MCF 10A (cell line): ENCODE results near the gene CCDC158. TPM values are rescaled to one million over a fixed set of nuclear protein-coding genes. Genes with fewer than 3 reads are reported as not detected.
A peak's percentile ranks its signal among the peaks of the same experiment; 100 is the strongest.

Experiments
- BruUV-seq: library from RNA; stranded (reverse); fragments of 400-500 nt; replicated peaks from 2 replicates; lab custom pipeline; 2021; lab: Mats Ljungman, UMichigan
- CTCF ChIA-PET: fragments of 300-600 bp; sonication (Branson Sonifier 250); formaldehyde crosslinking; extraction: SDS; loops from one replicate; lab custom pipeline; 2021; ENCODE audit warnings: antibody characterized with exemption, inconsistent platforms; lab: Yijun Ruan, JAX
- POLR2A ChIA-PET: fragments of 300-600, 350-650 bp; sonication (Branson Sonifier 250); formaldehyde crosslinking; extraction: SDS; loops from one replicate; lab custom pipeline; 2020; ENCODE audit warnings: antibody characterized with exemption, inconsistent platforms; lab: Yijun Ruan, JAX
- DNase-seq: peaks from one replicate; pipeline ENCODE4 v3.0.0-alpha.2; 2018; ENCODE audit not compliant: unreplicated experiment
- H3K27ac Mint-ChIP-seq: one replicate; pipeline ENCODE4 v1.8.0; 2022; ENCODE audit warnings: mild to moderate bottlenecking, low read depth, mixed read lengths; ENCODE audit not compliant: unreplicated experiment
- H3K27me3 Mint-ChIP-seq: one replicate; pipeline ENCODE4 v1.8.0; 2022; ENCODE audit warnings: mixed read lengths; ENCODE audit not compliant: insufficient read depth, unreplicated experiment
- H3K36me3 Mint-ChIP-seq: one replicate; pipeline ENCODE4 v1.8.0; 2022; ENCODE audit warnings: mild to moderate bottlenecking, moderate library complexity, mixed read lengths; ENCODE audit not compliant: insufficient read depth, unreplicated experiment
- H3K4me1 Mint-ChIP-seq: one replicate; pipeline ENCODE4 v1.8.0; 2022; ENCODE audit warnings: mixed read lengths; ENCODE audit not compliant: insufficient read depth, unreplicated experiment
- H3K4me3 Mint-ChIP-seq: one replicate; pipeline ENCODE4 v1.8.0; 2022; ENCODE audit warnings: mild to moderate bottlenecking, moderate library complexity, mixed read lengths; ENCODE audit not compliant: unreplicated experiment
- H3K9me3 Mint-ChIP-seq: one replicate; pipeline ENCODE4 v1.8.0; 2022; ENCODE audit warnings: mixed read lengths; ENCODE audit not compliant: unreplicated experiment
- CTCF ChIP-seq: fragments of 200-600 bp; IDR thresholded peaks from one replicate; pipeline ENCODE4 v1.8.0; 2022; ENCODE audit warnings: antibody characterized with exemption, mild to moderate bottlenecking; ENCODE audit not compliant: unreplicated experiment
- intact Hi-C: fragments of 100-400 bp; cut with micrococcal nuclease; formaldehyde crosslinking; loops from 2 replicates; pipeline ENCODE4 v1.14.1; 2022
- total RNA-seq: library from RNA; stranded (reverse); gene quantifications from 2 replicates; pipeline ENCODE4 v1.2.3, GENCODE V29; 2022

CCDC158 gene
- total RNA-seq, 1 experiment from 2014 or later, result not detected

- Mint-ChIP-seq H3K4me1 (peaks cover 31% of the 10 kb centered on the region), H3K36me3 (no peaks in the 10 kb centered on the region), H3K27me3 (no peaks in the 10 kb centered on the region), H3K27ac (peak overlapping the region; percentile 64), H3K4me3 (no peak overlapping the region), H3K9me3 (no peaks in the 10 kb centered on the region)
- no peak for DNase-seq
- intact Hi-C loops, result no loop called here
- no TSS peak for BruUV-seq
- POLR2A ChIA-PET, result interaction anchor here (0.7 to 1.5 kb wide), 6 partner anchors 9 to 935 kb away, joined by 3 to 6 read pairs (median 5); partner anchors contain the start of genes RCHY1, SHROOM3 and THAP6
- TF ChIP-seq CTCF, result no peak
- CTCF ChIA-PET, result interaction anchor here (0.6 to 1.2 kb wide), 4 partner anchors 14 to 306 kb away, joined by 3 to 4 read pairs (median 4); partner anchors contain the start of gene SHROOM3
Observed at GRCh38 chr4:76449362-76449767, 28.4 kb upstream of the CCDC158 start.

- BruUV-seq, result no TSS peak
- Mint-ChIP-seq H3K4me3 (no peak overlapping the region), H3K27me3 (no peaks in the 10 kb centered on the region), H3K4me1 (peaks cover 31% of the 10 kb centered on the region), H3K36me3 (no peaks in the 10 kb centered on the region), H3K9me3 (no peaks in the 10 kb centered on the region), H3K27ac (no peak overlapping the region)
- CTCF ChIA-PET, result interaction anchor here (0.6 to 2.1 kb wide), 6 partner anchors 13 to 548 kb away, joined by 3 to 6 read pairs (median 4); partner anchors contain the start of gene SHROOM3
- no peak for TF ChIP-seq CTCF
- POLR2A ChIA-PET, result interaction anchor here (0.7 to 2.1 kb wide), 3 partner anchors 11 to 52 kb away, joined by 3 to 10 read pairs (median 3); no protein-coding TSS in a partner anchor
- DNase-seq, result no peak
- intact Hi-C loops, result no loop called here
Observed at GRCh38 chr4:76448211-76448610, 27.3 kb upstream of the CCDC158 start.

- peaks cover 31% of the 10 kb centered on the region for H3K4me1 Mint-ChIP-seq
- POLR2A ChIA-PET, result interaction anchor here (0.6 to 2.1 kb wide), 4 partner anchors 11 to 297 kb away, joined by 3 to 10 read pairs (median 3); no protein-coding TSS in a partner anchor
- peak overlapping the region; percentile 48 for H3K27ac Mint-ChIP-seq
Observed at GRCh38 chr4:76447393-76447851, 26.5 kb upstream of the CCDC158 start.

More at GRCh38 chr4:76447393-76447851, 26.5 kb upstream of the CCDC158 start:
- no peak overlapping the region for H3K4me3 Mint-ChIP-seq
- H3K36me3 Mint-ChIP-seq, result peaks cover 6% of the 10 kb centered on the region
- BruUV-seq, result no TSS peak
- CTCF ChIA-PET, result interaction anchor here (0.5 to 2.1 kb wide), 4 partner anchors 12 to 69 kb away, joined by 3 to 6 read pairs (median 4); partner anchors contain the start of gene SHROOM3
- H3K9me3 Mint-ChIP-seq, result no peaks in the 10 kb centered on the region
- no peaks in the 10 kb centered on the region for H3K27me3 Mint-ChIP-seq
- no peak for DNase-seq
- intact Hi-C loops, result no loop called here
- TF ChIP-seq CTCF, result no peak
